TTC549 (cell line): ENCODE measurements around the gene SGO1.
A peak's percentile ranks its signal among the peaks of the same experiment; 100 is the strongest.
"Not testable (repeated sequence)": the region's sequence is repeated elsewhere in the genome, so short reads cannot be mapped to it uniquely, and the experiment has no call there.

ENCODE experiments used
- FAIRE-seq: peaks from 2 replicates; lab custom pipeline; 2012; peaks lifted over from hg19 to GRCh38; lab: Jason Lieb, UNC

Gene SGO1

GRCh38 chr3:20185679-20186599 is at the start of gene SGO1:
SGO1 (minus strand) TSS chr3:20186206; CDS start chr3:20184027, 2,179 bp downstream.
- FAIRE-seq, result peak; percentile 49

- FAIRE-seq, result no peak
Observed at GRCh38 chr3:20235796-20236195, 49.8 kb upstream of the SGO1 start.

GRCh38 chr3:20232906-20233780 is 47.1 kb upstream of the SGO1 start:
- FAIRE-seq, result no peak

GRCh38 chr3:20230954-20231353 is 44.9 kb upstream of the SGO1 start:
- FAIRE-seq, result no peak

- FAIRE-seq, result no peak
Observed at GRCh38 chr3:20225769-20226168, 39.8 kb upstream of the SGO1 start.

- FAIRE-seq, result no peak
Observed at GRCh38 chr3:20222274-20222673, 36.3 kb upstream of the SGO1 start.

- no peak for FAIRE-seq
Observed at GRCh38 chr3:20218215-20218614, 32.2 kb upstream of the SGO1 start.

GRCh38 chr3:20215636-20216035 is 29.6 kb upstream of the SGO1 start:
- FAIRE-seq, result no peak

- not testable (repeated sequence) for FAIRE-seq
Observed at GRCh38 chr3:20213491-20213890, 27.5 kb upstream of the SGO1 start.

GRCh38 chr3:20207945-20208344 is 21.9 kb upstream of the SGO1 start:
- FAIRE-seq, result not testable (repeated sequence)

- not testable (repeated sequence) for FAIRE-seq
Observed at GRCh38 chr3:20205898-20206297, 19.9 kb upstream of the SGO1 start.

- FAIRE-seq, result no peak
Observed at GRCh38 chr3:20201143-20201542, 15.1 kb upstream of the SGO1 start.

GRCh38 chr3:20197775-20198174 is 11.8 kb upstream of the SGO1 start:
- no peak for FAIRE-seq

- FAIRE-seq, result no peak
Observed at GRCh38 chr3:20194793-20195460, 8.9 kb upstream of the SGO1 start.

- FAIRE-seq, result no peak
Observed at GRCh38 chr3:20190991-20191390, 5.0 kb upstream of the SGO1 start.

GRCh38 chr3:20186600-20187004 is 596 bp upstream of the SGO1 start:
- no peak for FAIRE-seq

GRCh38 chr3:20185331-20185678 is 701 bp downstream of the SGO1 start:
- FAIRE-seq, result no peak

GRCh38 chr3:20182206-20182605 is 3.8 kb downstream of the SGO1 start:
- FAIRE-seq, result no peak

GRCh38 chr3:20181276-20181675 is 4.7 kb downstream of the SGO1 start:
- FAIRE-seq, result no peak

GRCh38 chr3:20173844-20174410 is 12.1 kb downstream of the SGO1 start:
- FAIRE-seq, result no peak

- no peak for FAIRE-seq
Observed at GRCh38 chr3:20161714-20162113, 24.3 kb downstream of the SGO1 start.

- FAIRE-seq, result no peak
Observed at GRCh38 chr3:20160230-20160629, 25.8 kb downstream of the SGO1 start.
